ENCODE measurements around the gene RNU1-4.
"Not testable (repeated sequence)": the region's sequence is repeated elsewhere in the genome, so short reads cannot be mapped to it uniquely, and the experiment has no call there.

DNA sequence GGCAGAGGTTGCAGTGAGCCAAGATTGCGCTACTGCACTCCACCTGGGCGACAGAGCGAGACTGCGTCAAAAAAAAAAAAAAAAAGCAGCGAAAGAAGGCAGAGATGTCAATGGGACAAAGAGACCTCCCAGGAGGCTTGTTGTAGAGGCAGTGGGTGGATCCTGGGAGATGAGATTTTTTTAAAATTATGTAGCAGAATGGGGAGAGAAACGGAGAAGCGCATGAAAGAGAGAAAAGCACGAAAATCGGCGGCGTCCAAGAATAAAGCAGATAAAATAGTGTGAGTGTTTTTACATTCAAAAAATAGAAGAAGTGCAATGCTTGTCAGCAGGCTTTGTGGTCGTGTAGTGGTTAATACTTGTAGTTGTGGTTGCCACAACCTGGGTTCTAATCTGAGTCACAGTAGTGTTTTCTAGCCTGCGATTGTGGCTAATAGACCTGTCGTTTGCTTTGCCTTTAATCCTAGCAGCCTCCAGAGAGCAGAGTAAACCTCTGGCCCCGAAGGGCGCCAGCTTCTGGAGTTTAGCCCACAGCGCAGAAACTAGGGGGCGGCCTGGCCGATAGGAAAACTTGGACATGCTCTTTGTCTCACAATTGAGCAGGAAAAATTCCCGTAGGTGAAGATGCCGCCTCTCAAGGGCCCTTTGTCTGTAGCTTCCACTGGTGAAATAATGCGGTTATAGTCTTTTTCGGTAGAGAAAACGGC is 11.9 kb upstream of the RNU1-4 start:
- TF ChIP-seq, protein P1, sequence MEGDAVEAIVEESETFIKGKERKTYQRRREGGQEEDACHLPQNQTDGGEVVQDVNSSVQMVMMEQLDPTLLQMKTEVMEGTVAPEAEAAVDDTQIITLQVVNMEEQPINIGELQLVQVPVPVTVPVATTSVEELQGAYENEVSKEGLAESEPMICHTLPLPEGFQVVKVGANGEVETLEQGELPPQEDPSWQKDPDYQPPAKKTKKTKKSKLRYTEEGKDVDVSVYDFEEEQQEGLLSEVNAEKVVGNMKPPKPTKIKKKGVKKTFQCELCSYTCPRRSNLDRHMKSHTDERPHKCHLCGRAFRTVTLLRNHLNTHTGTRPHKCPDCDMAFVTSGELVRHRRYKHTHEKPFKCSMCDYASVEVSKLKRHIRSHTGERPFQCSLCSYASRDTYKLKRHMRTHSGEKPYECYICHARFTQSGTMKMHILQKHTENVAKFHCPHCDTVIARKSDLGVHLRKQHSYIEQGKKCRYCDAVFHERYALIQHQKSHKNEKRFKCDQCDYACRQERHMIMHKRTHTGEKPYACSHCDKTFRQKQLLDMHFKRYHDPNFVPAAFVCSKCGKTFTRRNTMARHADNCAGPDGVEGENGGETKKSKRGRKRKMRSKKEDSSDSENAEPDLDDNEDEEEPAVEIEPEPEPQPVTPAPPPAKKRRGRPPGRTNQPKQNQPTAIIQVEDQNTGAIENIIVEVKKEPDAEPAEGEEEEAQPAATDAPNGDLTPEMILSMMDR (conservative IDR thresholded peaks at IDR 0.05; ENCODE audit: low read length): not testable (repeated sequence)
- TF ChIP-seq EZH2phosphoT487 (IDR thresholded peaks at IDR 0.05; ENCODE audit: borderline replicate concordance): not testable (repeated sequence)
